Skeletal muscle satellite cell (primary cell): Measurements from ENCODE around the gene NUTM2G. TPM values are rescaled to one million over a fixed set of nuclear protein-coding genes. Genes with fewer than 3 reads are reported as not detected.
"Not testable (repeated sequence)": the region's sequence is repeated elsewhere in the genome, so short reads cannot be mapped to it uniquely, and the experiment has no call there.

ENCODE experiments used
- H3K27me3 ChIP-seq: 2 replicates; pipeline ENCODE4 v1.7.0; 2013; ENCODE audit warnings: low read length; ENCODE audit not compliant: control insufficient read depth, insufficient read depth
- H3K36me3 ChIP-seq: 2 replicates; pipeline ENCODE4 v1.7.0; 2013; ENCODE audit warnings: mild to moderate bottlenecking, control low read depth, low read length; ENCODE audit not compliant: insufficient read depth
- H3K4me1 ChIP-seq: 2 replicates; pipeline ENCODE4 v1.7.0; 2013; ENCODE audit warnings: low read length; ENCODE audit not compliant: control insufficient read depth, insufficient read depth
- H3K4me2 ChIP-seq: 2 replicates; pipeline ENCODE4 v1.7.0; 2013; ENCODE audit warnings: mild to moderate bottlenecking, low read length
- H3K4me3 ChIP-seq: 2 replicates; pipeline ENCODE4 v1.7.0; 2013; ENCODE audit warnings: low read length
- H3K9ac ChIP-seq: 2 replicates; pipeline ENCODE4 v1.7.0; 2013; ENCODE audit warnings: mild to moderate bottlenecking, low read depth, low read length, moderate library complexity
- H3K9me3 ChIP-seq: replicated peaks from 2 replicates; pipeline ENCODE4 v1.7.0; 2013; ENCODE audit warnings: mild to moderate bottlenecking, control low read depth, low read length
- total RNA-seq: library from RNA; depleted of rRNA; stranded (reverse); fragments of >200 nt; gene quantifications from 2 replicates; pipeline ENCODE4 v1.2.3, GENCODE V29; 2012; rRNA removed

NUTM2G gene, protein sequence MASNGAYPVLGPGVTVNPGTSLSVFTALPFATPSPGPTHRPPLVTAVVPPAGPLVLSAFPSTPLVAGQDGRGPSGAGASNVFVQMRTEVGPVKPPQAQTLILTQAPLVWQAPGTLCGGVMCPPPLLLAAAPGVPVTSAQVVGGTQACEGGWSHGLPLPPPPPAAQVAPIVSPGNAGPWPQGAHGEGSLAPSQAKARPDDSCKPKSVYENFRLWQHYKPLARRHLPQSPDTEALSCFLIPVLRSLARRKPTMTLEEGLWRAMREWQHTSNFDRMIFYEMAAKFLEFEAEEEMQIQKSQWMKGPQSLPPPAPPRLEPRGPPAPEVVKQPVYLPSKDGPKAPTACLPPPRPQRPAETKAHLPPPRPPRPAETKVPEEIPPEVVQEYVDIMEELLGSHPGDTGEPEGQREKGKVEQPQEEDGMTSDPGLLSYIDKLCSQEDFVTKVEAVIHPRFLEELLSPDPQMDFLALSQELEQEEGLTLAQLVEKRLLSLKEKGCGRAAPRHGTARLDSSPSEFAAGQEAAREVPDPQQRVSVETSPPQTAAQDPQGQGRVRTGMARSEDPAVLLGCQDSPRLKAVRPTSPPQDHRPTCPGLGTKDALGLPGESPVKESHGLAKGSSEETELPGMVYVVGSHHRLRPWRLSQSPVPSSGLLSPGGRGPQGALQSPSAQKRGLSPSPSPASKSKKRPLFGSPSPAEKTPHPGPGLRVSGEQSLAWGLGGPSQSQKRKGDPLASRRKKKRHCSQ
- not detected in 2 replicates for total RNA-seq

DNA sequence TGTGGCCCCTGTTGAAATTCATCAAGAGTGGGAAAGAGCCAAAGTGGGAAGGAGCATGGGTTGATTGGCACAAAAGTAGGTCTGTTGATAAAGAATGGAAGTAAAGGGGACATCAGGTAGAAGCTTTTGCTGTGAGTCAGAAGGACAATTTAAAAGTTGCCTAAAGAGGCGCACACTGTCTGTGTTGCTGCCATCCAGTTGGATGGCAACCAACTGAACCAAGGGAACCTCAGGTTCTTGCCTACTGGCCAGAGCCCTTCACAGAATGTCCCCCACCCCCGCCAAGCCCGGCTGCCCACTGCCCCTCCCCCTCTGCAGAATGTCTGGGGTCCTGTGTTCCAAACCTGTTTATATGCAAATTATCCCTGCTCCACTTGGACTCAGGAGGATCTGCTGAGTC, at the start of gene NUTM2G:
NUTM2G (plus strand) TSS at position 301 of the 400 bp plus-strand sequence. CDS start 182 bp downstream, outside the sequence.
- not testable (repeated sequence) for H3K27me3 ChIP-seq, H3K9ac ChIP-seq, H3K9me3 ChIP-seq, H3K36me3 ChIP-seq, H3K4me2 ChIP-seq, H3K4me3 ChIP-seq, H3K4me1 ChIP-seq

DNA sequence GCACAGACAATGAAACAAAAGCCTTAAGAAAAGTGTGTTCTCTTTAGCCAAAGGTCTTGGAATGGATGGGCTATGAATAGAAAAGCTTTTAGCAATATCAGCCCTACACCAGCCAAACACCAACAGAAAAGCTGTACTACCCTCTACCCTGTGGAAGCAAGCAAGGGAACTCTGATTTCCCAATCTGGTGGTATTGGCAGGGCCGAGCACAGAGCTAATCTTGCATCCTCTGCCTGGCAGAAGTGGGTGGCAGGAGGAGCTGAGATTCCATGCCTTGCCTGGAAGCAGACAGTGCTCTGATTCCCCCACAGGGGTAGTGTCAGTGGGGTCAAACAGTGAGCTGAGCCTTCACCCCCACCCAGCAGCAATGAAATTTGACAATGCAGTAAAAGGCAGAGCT, 44.7 kb upstream of the NUTM2G start:
- no peaks in the 10 kb centered on the region for H3K36me3 ChIP-seq
- no peaks in the 10 kb centered on the region for H3K27me3 ChIP-seq
- peaks cover 17% of the 10 kb centered on the region for H3K4me1 ChIP-seq
- H3K9ac ChIP-seq = no peak overlapping the region
- H3K4me2 ChIP-seq = peak overlapping the region; percentile 61
- H3K4me3 ChIP-seq = peak overlapping the region; percentile 27
- H3K9me3 ChIP-seq = no peaks in the 10 kb centered on the region

DNA sequence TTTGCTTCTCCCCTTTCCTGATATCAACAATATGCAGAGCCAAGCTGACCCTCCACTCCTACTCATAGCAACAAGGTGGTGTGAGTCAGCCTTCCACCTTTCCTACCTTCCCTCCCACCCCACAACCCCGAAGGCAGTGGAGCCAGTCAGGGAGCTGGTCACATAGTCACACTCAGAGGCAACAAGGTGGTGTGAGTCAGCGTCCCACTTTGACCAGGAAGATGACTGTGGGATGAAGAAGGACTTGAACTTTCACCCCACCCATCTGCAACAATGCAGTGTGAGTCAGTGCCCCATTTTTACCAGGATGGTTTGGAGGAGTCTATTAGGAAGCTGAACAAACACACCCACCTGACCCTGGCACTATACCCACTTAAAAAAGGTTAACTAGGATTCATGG, 44.2 kb upstream of the NUTM2G start:
- Histone ChIP-seq H3K4me1 (peaks cover 17% of the 10 kb centered on the region), H3K27me3 (no peaks in the 10 kb centered on the region)

DNA sequence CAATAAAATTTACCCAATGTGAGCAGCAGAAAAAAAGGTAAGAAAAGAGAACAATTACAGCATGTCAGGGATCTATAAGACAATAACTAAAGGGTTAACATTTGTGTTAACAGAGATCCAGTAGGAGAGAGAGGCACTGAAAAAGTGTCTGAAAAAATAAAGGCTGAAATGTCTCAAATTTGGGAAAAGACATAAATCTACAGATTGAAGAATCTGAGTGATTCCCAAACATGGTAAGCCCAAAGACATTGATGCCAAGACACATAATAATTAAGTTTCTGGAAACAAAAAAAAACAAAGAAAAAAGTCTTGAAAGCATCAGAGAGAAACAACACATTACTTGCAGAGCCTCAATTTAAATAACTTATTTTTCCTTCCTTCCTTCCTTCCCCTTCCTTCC, 43.2 kb upstream of the NUTM2G start:
- no peaks in the 10 kb centered on the region for H3K36me3 ChIP-seq
- H3K4me3 ChIP-seq = no peak overlapping the region
- no peak overlapping the region for H3K4me2 ChIP-seq
- no peak overlapping the region for H3K9ac ChIP-seq
- H3K9me3 ChIP-seq = no peaks in the 10 kb centered on the region
- H3K4me1 ChIP-seq = peaks cover 17% of the 10 kb centered on the region
- no peaks in the 10 kb centered on the region for H3K27me3 ChIP-seq

More for the DNA sequence above, 44.2 kb upstream of the NUTM2G start:
- Histone ChIP-seq H3K9me3 (no peaks in the 10 kb centered on the region), H3K9ac (no peak overlapping the region), H3K4me2 (peak overlapping the region; percentile 61), H3K36me3 (no peaks in the 10 kb centered on the region), H3K4me3 (peak overlapping the region; percentile 27)

DNA sequence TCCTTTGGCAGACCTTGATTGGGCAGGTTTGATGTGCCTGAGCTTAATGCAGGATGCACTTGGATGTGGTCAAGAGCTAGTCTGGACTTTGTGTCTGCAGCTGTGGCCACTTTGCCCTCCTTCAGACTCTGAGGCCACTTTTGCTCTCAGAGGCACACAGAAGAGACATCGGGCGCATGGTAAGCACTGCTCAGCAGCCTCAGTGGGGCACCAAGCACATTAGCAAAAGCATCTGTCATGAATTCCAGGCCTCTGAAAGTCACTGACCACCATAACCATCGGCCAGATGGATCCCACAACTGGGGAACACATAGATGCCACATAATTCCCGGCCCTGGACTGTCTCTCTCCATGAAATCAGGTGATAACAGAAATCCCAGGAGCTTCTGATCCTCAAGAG, 40.1 kb upstream of the NUTM2G start:
- no peak overlapping the region for H3K9ac ChIP-seq
- no peaks in the 10 kb centered on the region for H3K9me3 ChIP-seq
- no peaks in the 10 kb centered on the region for H3K36me3 ChIP-seq
- no peak overlapping the region for H3K4me3 ChIP-seq
- no peak overlapping the region for H3K4me2 ChIP-seq
- H3K27me3 ChIP-seq = no peaks in the 10 kb centered on the region
- H3K4me1 ChIP-seq = peaks cover 17% of the 10 kb centered on the region

DNA sequence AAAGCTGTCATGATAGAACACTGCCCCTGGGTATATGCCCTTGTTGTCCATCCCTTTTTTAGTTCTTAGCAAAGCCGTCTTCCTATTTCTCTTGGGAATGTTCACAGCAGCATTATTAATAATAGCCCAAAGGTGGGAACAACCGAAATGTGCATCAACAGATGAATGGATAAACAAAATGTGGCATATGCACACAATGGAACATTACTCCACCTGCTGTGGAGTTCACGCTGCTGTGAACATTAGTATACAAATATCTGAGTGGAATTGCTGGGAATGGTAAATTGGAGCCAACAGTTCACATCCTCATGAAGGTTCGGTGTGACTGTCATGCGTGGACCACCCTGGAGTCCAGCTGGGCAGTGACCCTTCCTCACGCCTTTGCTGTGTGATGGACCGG, 36.5 kb upstream of the NUTM2G start:
- Histone ChIP-seq H3K36me3 (peaks cover 11% of the 10 kb centered on the region), H3K9me3 (no peaks in the 10 kb centered on the region), H3K9ac (no peak overlapping the region)

DNA sequence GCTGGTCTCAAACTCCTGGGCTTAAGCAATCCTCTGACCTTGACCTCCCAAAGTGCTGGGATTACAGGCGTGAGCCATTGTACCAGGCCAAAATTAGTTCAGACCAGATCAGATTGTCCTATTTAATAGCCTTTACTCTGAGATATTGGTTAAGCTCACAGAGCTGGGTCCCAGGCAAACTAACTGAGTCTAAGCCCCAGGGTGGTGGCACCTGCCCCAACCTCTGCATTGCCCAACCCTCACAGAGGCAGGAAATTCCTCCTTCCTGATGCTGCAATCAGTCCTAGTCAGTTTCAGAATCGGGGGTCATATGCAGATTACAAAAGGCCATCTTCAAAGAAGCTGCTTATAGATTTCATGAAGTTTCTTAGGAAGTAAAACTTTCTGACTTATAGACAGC, 28.6 kb upstream of the NUTM2G start:
- not testable (repeated sequence) for H3K4me3 ChIP-seq, H3K9ac ChIP-seq, H3K9me3 ChIP-seq, H3K4me2 ChIP-seq, H3K27me3 ChIP-seq, H3K4me1 ChIP-seq
- peaks cover 11% of the 10 kb centered on the region for H3K36me3 ChIP-seq

More for the DNA sequence above, 36.5 kb upstream of the NUTM2G start:
- Histone ChIP-seq H3K4me3 (no peak overlapping the region), H3K4me1 (no peaks in the 10 kb centered on the region), H3K27me3 (no peaks in the 10 kb centered on the region), H3K4me2 (no peak overlapping the region)

DNA sequence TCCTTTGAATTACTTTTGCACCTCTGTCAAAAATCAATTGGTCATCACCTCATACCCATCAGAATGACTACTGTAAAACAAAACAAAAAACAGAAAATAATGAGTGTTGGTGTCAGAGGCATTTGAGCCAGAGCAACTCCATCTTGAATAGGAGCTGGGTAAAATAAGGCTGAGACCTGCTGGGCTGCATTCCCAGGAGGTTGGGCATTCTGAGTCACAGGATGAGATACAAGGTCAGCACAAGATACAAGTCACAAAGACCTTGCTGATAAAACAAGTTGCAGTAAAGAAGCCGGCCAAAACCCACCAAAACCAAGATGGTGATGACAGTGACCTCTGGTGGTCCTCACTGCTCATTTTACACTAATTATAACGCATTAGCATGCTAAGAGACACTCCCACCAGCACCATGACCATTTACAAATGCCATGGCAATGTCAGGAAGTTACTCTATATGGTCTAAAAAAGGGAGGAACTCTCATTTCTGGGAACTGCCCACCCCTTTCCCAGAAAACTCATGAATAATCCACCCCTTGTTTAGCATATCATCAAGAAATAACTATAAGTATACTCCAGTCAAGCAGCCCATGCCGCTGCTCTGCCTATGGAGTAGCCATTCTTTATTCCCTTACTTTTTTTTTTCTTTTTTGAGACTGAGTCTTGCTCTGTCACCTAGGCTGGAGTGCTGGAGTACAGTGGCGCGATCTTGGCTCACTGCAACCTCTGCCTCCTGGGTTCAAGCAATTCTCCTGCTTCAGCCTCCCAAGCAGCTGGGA, 23.5 kb upstream of the NUTM2G start:
- H3K4me3 ChIP-seq, H3K9ac ChIP-seq, H3K4me2 ChIP-seq, H3K36me3 ChIP-seq, H3K27me3 ChIP-seq, H3K9me3 ChIP-seq, H3K4me1 ChIP-seq: not testable (repeated sequence)

DNA sequence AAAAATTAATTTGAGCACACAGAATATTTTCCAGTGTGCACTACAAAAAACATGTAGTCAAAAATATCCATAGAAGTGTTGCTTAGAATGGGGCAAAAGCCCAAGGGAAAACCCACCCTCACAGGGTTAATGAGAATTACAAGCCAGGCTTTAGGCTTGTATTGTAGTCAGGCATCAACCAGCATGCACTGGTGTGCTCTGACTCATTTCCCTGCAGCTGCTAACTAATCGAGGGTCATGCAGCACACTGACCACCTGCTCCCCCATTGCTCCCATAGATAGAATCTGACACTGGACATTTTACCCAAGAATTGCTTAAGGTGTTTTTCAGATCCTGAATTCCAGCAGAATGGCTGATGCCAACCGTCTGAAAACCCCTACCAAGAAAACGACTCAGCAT, 20.2 kb upstream of the NUTM2G start:
- H3K4me2 ChIP-seq, H3K27me3 ChIP-seq, H3K4me3 ChIP-seq, H3K9ac ChIP-seq, H3K9me3 ChIP-seq, H3K4me1 ChIP-seq, H3K36me3 ChIP-seq: not testable (repeated sequence)

DNA sequence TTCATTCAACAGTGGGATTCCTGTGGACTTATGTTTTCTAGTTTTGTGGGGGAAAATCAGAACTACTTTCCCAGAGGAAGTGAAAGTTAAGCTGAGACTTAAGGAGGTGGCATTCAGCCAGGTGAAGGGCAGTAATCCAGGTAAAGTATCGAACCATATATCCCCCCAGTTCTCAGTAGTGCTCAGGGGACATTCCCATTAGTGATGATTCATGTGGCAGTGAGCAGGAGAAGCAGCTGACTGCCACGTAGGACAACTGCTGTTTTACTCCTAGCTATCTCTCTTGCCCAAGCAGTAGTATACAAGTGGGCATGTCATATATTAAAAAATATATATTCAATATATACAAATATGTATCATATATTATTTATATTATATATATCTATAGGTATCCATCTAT, 13.1 kb upstream of the NUTM2G start:
- H3K4me2 ChIP-seq, H3K4me3 ChIP-seq, H3K9ac ChIP-seq, H3K4me1 ChIP-seq, H3K9me3 ChIP-seq, H3K27me3 ChIP-seq, H3K36me3 ChIP-seq: not testable (repeated sequence)

DNA sequence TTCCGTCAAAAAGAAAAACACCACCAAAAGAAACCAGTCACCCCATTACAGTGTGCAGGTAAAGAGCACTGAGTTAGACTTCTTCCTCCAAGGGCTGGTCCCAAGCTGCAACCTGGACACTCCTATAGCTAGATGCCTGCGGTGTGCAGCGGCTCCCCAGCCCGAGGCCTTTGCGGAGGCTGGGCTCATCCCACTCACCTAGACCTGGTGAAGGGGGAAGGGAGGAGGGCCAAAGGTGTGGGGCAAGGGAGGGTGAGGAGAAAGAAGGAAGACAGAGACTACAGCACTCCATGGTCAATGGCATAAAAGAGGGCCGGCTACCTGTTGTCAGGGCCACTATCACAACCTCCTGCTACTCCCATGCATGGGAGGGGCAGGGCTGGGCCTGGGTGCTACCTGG, 12.1 kb upstream of the NUTM2G start:
- not testable (repeated sequence) for H3K4me1 ChIP-seq

More for the DNA sequence above, 12.1 kb upstream of the NUTM2G start:
- H3K9ac ChIP-seq, H3K4me2 ChIP-seq, H3K36me3 ChIP-seq, H3K9me3 ChIP-seq, H3K27me3 ChIP-seq, H3K4me3 ChIP-seq: not testable (repeated sequence)
